ACHN (cell line): Measurements from ENCODE around the gene PAWR.
"Not testable (repeated sequence)": the region's sequence is repeated elsewhere in the genome, so short reads cannot be mapped to it uniquely, and the experiment has no call there.

Source experiments
- DNase-seq: peaks from one replicate; pipeline ENCODE4 v3.0.0-alpha.2; 2015
- in situ Hi-C: cut with HindIII; loops from 2 replicates; pipeline ENCODE4 v1.10.0; 2017; ENCODE audit warnings: low sequenced_read_pairs, low pct_ligation_motif_present, low pct_unique_long_range_greater_than_20kb

The PAWR gene

GRCh38 chr12:79689061-79689476 is 1.7 kb downstream of the PAWR start:
- DNase-seq: no peak
- in situ Hi-C loops: no loop called here

GRCh38 chr12:79688376-79689060 is 2.2 kb downstream of the PAWR start:
- in situ Hi-C loops: no loop called here
- peak; percentile 61 for DNase-seq

- DNase-seq: peak; percentile 26
- in situ Hi-C loops: no loop called here
Measured at GRCh38 chr12:79687711-79688260, 3.0 kb downstream of the PAWR start.

- peak; percentile 24 for DNase-seq
- in situ Hi-C loops: no loop called here
Measured at GRCh38 chr12:79686171-79686570, 4.6 kb downstream of the PAWR start.

- in situ Hi-C loops: no loop called here
- peak; percentile 79 for DNase-seq
Measured at GRCh38 chr12:79685068-79685467, 5.7 kb downstream of the PAWR start.

- DNase-seq, in situ Hi-C loops: not testable (repeated sequence)
Measured at GRCh38 chr12:79684338-79684737, 6.4 kb downstream of the PAWR start.

- in situ Hi-C loops: no loop called here
- no peak for DNase-seq
Measured at GRCh38 chr12:79682593-79682992, 8.2 kb downstream of the PAWR start.

- peak; percentile 69 for DNase-seq
- in situ Hi-C loops: no loop called here
Measured at GRCh38 chr12:79681008-79681590, 9.7 kb downstream of the PAWR start.

GRCh38 chr12:79680051-79680450 is 10.7 kb downstream of the PAWR start:
- in situ Hi-C loops: no loop called here

GRCh38 chr12:79678306-79678705 is 12.5 kb downstream of the PAWR start:
- DNase-seq: no peak
- in situ Hi-C loops: no loop called here

More at GRCh38 chr12:79680051-79680450, 10.7 kb downstream of the PAWR start:
- no peak for DNase-seq

- in situ Hi-C loops: no loop called here
- DNase-seq: no peak
Measured at GRCh38 chr12:79677672-79678071, 13.1 kb downstream of the PAWR start.

- in situ Hi-C loops: no loop called here
Measured at GRCh38 chr12:79676579-79676978, 14.2 kb downstream of the PAWR start.

GRCh38 chr12:79674629-79675028 is 16.1 kb downstream of the PAWR start:
- in situ Hi-C loops: no loop called here
- DNase-seq: no peak

More at GRCh38 chr12:79676579-79676978, 14.2 kb downstream of the PAWR start:
- DNase-seq: no peak

GRCh38 chr12:79673354-79673753 is 17.4 kb downstream of the PAWR start:
- in situ Hi-C loops: no loop called here
- no peak for DNase-seq

GRCh38 chr12:79668113-79668512 is 22.7 kb downstream of the PAWR start:
- no peak for DNase-seq
- in situ Hi-C loops: no loop called here

GRCh38 chr12:79665212-79665887 is 25.4 kb downstream of the PAWR start:
- DNase-seq: no peak
- in situ Hi-C loops: no loop called here

GRCh38 chr12:79664518-79664917 is 26.2 kb downstream of the PAWR start:
- DNase-seq: no peak
- in situ Hi-C loops: no loop called here

- no peak for DNase-seq
- in situ Hi-C loops: no loop called here
Measured at GRCh38 chr12:79662046-79662811, 28.5 kb downstream of the PAWR start.

- in situ Hi-C loops: no loop called here
- DNase-seq: no peak
Measured at GRCh38 chr12:79661629-79662028, 29.1 kb downstream of the PAWR start.
